ENCODE data around the gene OR2S2.

DNA sequence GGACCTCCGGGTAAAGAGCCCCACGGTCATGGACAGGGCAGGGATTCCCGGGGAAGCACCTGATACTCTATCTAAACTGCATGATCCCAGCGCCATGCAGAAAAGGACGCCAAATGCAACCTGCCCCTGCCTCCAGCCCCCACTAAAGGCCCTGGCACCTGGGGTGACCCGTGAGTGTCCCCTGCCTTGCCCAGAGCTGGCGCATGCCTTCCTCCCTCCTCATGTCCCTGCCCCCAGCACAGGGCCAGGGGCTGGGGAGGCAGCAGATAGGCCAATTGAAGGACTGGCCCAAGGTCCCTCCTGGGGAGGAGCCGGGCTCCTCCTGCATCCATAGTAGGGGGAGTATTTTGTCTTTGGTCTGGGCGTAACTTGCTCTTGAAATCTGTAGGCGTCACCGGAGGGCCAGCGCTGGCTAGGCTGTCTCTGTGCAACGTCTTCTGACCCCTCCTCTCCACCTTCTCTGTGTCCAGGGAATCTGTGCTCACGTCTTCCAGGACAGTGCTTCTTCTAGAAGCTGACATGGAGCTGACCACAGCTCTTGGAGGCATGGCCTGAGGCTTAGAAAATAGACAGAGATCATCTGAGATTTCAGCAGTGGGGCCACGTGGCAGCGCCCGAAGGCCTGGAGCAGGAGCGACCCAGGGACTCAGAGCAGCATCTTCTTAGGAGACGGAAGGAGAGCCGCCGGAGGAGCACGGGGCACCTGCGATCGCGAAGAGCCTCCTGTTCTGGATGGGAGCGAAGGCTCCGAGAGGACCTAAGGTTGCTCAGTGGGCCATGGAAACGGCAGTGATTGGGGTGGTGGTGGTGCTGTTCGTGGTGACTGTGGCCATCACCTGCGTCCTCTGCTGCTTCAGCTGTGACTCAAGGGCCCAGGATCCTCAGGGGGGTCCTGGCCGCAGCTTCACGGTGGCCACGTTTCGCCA lies 48.0 kb downstream of the OR2S2 start:
- TF ChIP-seq, protein P1, sequence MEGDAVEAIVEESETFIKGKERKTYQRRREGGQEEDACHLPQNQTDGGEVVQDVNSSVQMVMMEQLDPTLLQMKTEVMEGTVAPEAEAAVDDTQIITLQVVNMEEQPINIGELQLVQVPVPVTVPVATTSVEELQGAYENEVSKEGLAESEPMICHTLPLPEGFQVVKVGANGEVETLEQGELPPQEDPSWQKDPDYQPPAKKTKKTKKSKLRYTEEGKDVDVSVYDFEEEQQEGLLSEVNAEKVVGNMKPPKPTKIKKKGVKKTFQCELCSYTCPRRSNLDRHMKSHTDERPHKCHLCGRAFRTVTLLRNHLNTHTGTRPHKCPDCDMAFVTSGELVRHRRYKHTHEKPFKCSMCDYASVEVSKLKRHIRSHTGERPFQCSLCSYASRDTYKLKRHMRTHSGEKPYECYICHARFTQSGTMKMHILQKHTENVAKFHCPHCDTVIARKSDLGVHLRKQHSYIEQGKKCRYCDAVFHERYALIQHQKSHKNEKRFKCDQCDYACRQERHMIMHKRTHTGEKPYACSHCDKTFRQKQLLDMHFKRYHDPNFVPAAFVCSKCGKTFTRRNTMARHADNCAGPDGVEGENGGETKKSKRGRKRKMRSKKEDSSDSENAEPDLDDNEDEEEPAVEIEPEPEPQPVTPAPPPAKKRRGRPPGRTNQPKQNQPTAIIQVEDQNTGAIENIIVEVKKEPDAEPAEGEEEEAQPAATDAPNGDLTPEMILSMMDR (IDR thresholded peaks at IDR 0.05): no peak
- no peak for TF ChIP-seq POLR2A (IDR thresholded peaks at IDR 0.05)

Data from right lobe of liver (tissue), 4 donors.